Lung microvascular endothelial cell (primary cell): ENCODE data around the gene GTPBP4. TPM values are rescaled to one million over a fixed set of nuclear protein-coding genes. Genes with fewer than 3 reads are reported as not detected.
"Not testable (repeated sequence)": the region's sequence is repeated elsewhere in the genome, so short reads cannot be mapped to it uniquely, and the experiment has no call there.

Source experiments
- DNase-seq, 2 donors: peaks; one replicate each; pipeline versions ENCODE4 v3.0.0 to v3.0.0-alpha.2; 2010; ENCODE audit warnings: low read depth in 2 of 2
- total RNA-seq: library from RNA; depleted of rRNA; stranded (reverse); fragments of >200 nt; gene quantifications from 2 replicates; pipeline ENCODE4 v1.2.1, GENCODE V29; 2014

The GTPBP4 gene
- total RNA-seq, 1 donor from 2014 or later: 23.4 TPM

DNA sequence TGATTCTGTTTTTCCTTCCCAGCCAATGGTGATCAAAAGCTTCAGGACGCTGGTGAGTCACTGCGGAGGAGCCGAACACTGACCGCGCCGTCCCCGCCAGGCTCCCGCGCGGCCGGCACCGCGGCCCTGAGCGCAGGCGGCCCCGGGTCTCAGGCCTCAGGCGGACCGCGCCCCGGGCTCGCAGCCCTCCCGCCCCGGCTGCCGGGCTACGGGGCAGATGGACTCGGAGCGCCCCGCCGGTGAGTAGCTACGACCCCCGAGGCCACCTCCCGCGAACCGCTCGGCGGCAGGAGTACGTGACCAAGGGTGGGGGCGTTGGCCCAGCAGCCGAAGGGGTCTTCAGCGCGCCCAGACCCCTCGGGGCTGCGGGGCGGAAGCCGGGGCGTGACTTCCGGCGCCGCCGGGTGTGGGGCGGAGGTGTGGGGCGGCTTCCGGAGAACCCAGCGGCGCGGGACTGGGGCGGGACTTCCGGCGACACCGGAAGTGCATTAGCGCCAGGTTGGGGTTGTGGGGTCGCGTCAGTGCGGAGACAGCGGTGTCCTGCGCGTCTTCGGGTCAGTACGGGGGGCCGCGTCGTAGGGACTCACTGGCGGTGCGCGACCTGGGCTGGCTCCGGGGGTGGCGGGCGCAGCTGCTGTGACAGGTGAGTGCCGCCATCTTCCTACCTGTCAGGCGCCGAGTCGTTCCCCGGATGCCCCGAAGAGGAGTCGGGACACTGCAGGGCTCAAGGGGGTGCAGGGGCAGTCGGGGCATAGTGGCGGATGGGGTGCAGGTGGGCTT lies 68.3 kb downstream of the GTPBP4 start, which contains the start of gene WDR37:
Gene WDR37, plus strand, starts transcription at position 60 of the 780 bp plus-strand sequence. CDS start 15,771 bp downstream, outside the sequence.
- DNase-seq: peak; percentile 82 to 90

DNA sequence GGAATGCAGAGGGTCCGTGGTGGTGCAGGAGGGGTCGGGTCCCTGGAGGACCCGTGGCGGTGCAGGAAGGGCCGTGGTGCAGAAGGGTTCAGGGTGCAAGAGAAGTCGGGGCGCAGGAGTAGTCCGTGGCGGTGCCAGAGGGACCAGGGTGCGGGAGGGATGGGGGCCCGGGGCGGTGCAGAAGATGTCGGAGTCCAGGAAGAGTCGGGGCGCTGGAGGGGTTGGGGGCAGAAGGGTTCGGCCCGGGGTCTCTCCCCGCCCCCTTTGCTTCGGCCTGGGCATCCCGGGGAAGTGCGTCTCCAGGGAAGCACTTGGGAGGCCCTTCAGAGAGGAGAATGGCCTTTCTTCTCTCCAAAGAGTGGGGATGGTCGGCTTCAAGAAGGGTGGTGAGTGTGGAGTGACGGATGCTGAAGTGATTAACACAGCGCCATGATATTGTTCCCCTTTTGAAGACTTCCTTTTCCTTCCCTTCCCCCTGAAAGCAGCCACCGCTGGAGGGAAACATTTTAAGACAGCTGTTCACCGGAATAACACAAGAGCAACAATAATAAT lies 68.9 kb downstream of the GTPBP4 start:
- DNase-seq: peak; percentile 25 to 53

DNA sequence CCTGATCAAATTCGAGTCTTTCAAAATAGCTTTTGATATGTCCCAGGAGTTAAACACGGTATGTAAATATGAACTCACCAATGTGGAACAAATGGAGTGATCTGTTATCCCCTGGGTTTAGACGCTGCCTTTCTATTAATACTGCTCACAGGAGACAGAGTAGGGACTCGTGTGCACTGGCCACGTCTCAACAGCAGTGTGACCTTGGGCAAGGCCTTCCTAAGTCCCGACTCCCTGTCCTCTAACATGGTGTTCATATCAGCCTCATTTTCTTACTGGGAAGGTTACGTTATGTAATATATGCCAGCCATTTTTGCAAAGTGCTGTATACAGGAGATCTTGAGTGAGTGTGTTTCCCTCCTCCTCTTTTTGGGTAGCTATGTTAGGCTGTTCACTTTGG lies 69.8 kb downstream of the GTPBP4 start:
- DNase-seq: no peak

DNA sequence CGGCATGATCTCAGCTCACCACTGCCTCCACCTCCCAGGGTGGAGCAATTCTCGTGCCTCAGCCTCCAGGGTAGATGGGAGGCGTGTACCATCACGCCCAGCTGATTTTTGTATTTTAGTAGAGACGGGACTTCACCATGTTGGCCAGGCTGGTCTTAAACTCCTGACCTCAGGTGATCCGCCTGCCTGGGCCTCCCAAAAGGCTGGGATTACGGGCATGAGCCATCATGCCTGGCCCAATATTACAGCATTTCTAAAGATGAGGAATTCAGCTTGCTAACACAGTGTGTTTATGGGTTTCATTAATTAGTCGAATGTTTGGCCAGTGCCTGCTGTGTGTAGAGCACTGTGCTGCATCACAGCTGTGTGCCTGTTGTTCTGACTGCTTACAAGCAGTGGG lies 71.7 kb downstream of the GTPBP4 start:
- no peak for DNase-seq

DNA sequence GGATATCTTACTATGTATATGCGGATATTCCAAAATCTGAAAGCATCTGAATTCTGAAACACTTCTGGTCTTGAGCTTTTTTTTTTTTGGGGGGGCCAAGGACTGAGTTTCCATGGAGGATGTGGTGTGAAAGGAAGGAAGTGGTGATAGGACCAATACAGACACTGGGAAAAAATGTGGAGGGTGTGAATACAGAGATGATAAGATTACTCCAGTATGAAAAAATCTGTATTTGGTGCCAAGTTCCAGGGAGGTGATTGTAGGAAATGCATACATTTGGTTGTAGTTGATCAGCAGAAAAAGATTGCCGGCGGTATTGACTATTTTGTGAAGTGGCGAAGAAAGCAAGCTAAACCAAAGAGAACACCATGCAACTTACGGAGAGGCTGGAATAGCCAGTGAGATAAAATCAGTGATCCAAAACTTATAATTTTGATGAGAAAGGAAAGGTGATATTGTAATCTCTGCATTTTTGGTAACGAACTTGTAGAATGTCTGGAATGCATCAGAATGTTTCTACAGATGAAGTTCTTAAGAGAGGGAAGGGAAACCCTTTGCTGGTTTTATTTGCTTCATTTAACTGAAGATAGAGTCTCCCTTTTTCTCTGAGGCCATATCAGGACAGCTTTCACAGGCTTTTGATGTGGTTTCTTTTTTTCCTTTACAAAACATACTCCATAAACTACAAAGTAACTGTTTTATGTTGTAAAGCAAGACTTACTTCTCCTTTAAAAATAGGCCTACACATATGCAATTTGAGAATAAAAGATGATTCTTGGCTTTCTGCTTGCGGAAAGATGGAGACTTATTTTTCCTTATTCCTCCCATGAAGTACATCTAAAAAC lies 73.9 kb downstream of the GTPBP4 start:
- peak; percentile 71 to 78 for DNase-seq

DNA sequence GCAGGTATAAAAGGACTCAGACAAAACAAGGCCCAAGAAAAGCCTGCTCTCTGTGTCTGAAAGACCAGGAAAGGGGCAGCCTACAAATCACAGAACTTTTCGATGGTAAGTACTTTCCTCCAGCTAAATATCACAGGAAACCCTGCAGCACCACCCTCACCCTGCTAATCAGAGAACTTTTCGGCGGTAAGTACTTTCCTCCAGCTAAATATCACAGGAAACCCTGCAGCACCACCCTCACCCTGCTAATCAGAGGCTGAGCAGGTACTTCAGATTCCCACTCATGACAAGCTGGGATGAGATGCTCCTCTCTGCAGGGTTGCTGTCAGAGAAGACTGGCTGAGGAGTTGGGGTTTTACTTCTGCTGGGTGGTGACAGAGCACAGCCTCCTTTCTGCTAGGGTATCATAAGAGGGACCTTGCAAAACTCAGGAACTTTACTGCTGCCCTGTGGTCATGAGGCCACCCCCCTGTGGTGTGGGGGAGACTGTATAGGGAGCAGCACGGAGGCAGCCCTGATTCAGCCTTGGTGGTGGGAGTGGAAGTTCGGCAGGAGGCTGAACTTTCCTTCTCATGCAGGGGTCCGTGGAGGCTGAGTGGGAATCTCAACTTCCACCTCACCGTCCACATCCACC lies 75.1 kb downstream of the GTPBP4 start:
- DNase-seq: no peak

DNA sequence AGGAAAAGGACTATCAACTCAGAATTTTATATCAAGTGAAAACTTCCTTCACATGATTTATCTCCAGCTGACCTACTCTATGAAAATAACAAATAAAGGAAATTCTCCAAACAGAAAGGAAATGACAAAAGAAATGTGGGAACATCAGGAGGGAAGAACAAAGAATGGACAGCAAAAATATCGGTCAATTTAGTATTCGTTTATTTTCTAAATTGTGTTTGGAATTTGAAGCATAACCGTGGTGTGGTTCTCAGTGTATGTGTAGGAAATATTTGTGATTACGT lies 76.7 kb downstream of the GTPBP4 start:
- DNase-seq: peak; percentile 46 to 69

DNA sequence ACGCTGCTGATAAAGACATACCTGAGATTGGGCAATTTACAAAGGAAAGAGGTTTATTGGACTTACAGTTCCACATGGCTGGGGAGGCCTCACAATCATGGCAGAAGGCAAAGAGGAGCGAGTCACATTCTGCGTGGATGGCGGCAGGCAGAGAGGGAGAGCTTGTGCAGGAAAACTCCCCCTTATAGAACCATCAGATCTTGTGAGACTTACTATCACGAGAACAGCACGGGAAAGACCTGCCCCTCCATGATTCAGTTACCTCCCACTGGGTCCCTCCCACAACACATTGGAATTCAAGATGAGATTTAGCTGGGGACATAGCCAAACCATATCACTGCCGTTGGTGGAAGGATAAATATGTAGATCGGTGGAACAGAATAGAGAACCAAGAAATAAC lies 78.5 kb downstream of the GTPBP4 start:
- DNase-seq: not testable (repeated sequence)

DNA sequence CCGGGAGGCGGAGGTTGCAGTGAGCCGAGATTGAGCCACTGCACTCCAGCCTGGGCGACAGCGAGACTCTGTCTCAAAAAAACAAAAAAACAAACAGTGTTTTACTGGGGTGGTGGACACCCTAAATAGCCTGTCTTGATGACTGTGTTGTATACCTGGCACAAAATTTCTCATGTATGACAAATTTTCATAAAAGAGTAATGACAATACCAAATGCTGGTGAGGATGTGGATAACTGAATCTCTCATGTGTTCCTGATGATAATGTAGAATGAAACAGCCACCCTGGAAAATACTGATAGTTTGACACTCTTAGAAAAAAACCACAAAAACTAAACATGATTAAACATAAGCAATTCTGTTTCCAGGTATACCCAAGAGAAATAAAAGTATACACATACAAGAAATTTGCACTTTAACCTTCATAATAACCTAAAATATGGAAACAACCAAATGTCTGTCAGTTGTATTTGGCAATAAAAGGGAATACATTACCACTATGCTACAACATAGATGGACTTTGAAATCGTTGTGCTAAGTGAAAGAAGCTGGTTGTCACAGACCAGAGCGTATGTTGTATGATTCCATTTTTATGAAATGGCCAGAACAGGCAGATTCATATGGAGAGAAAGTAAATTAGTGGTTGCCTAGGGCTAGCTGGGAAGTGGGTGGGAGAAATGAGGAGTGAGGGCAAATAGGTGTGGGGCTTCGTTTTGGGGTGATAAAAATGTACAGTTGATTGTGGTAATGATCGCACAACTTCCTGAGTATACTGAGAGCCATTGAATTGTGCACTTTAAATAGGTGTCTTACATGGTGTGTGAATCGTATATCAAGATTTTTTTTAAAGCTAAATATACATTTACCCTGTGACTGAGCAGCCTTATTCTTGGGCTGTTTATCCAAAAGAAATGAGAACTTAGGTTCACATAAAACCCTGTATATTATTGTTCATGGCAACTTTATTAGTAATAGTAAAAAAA lies 80.4 kb downstream of the GTPBP4 start:
- no peak for DNase-seq

Other genes starting within 250 kb of the GTPBP4 start
- 17.4 and 23.2 TPM in 2 replicates for gene LARP4B, start 56.7 kb upstream of the GTPBP4 start, total RNA-seq
- gene IDI2, start 37.4 kb downstream of the GTPBP4 start, total RNA-seq: not detected in 2 replicates
- 49.0 and 56.2 TPM in 2 replicates for gene IDI1, start 60.7 kb downstream of the GTPBP4 start, total RNA-seq
- 12.9 and 17.3 TPM in 2 replicates for gene WDR37, start 68.0 kb downstream of the GTPBP4 start, total RNA-seq